ENCODE results near the gene RIPOR1. TPM values are rescaled to one million over a fixed set of nuclear protein-coding genes. Genes with fewer than 3 reads are reported as not detected.

RIPOR1 gene
- total RNA-seq, 2 experiments from 2014 or later = 18.9 to 24.1 TPM

Other genes with a start within 250 kb of the RIPOR1 start
- gene PLEKHG4, start 249.3 kb upstream of the RIPOR1 start, total RNA-seq = 10 to 100 TPM; 21.1 to 23.1 TPM
- 1 to 10 TPM; 1.8 to 2.0 TPM for gene KCTD19, start 202.1 kb upstream of the RIPOR1 start, total RNA-seq
- gene LRRC36, start 202.0 kb upstream of the RIPOR1 start, total RNA-seq = under 1 TPM; 0.51 to 0.66 TPM
- not detected for gene TPPP3, start 135.3 kb upstream of the RIPOR1 start, total RNA-seq
- gene ZDHHC1, start 112.4 kb upstream of the RIPOR1 start, total RNA-seq = under 1 TPM; 0.58 to 0.98 TPM
- 1 to 10 TPM; 2.0 to 2.2 TPM for gene HSD11B2, start 97.7 kb upstream of the RIPOR1 start, total RNA-seq
- 10 to 100 TPM; 16.3 to 17.3 TPM for gene ATP6V0D1, start 47.7 kb upstream of the RIPOR1 start, total RNA-seq
- gene AGRP, start 45.3 kb upstream of the RIPOR1 start, total RNA-seq = not detected
- gene CTCF, start 33.7 kb downstream of the RIPOR1 start, total RNA-seq = 10 to 100 TPM; 51.0 to 66.4 TPM
- 100 to 1,000 TPM; 138 to 153 TPM for gene CARMIL2, start 116.3 kb downstream of the RIPOR1 start, total RNA-seq
- 10 to 100 TPM; 52.2 to 52.4 TPM for gene ACD, start 131.4 kb downstream of the RIPOR1 start, total RNA-seq
- 1 to 10 TPM; 7.8 to 8.7 TPM for gene PARD6A, start 132.1 kb downstream of the RIPOR1 start, total RNA-seq
- gene ENKD1, start 137.9 kb downstream of the RIPOR1 start, total RNA-seq = 10 to 100 TPM; 11.7 to 12.0 TPM
- gene C16orf86, start 138.0 kb downstream of the RIPOR1 start, total RNA-seq = 1 to 10 TPM; 2.4 to 3.0 TPM
- gene GFOD2, start 190.5 kb downstream of the RIPOR1 start, total RNA-seq = 10 to 100 TPM in 1 of 2 experiments, 1 to 10 TPM in 1; 8.7 to 11.5 TPM